Measurements from ENCODE around the gene RSF1.

- TF ChIP-seq CTCF (conservative IDR thresholded peaks at IDR 0.05; ENCODE audit: low read length), result no peak
- no peak for TF ChIP-seq EZH2phosphoT487 (IDR thresholded peaks at IDR 0.05; ENCODE audit: borderline replicate concordance, low read depth, low read length)
These were observed 122.7 kb downstream of the RSF1 start for GRCh38 chr11:77697865-77698264.

Data from OCI-LY7 (cell line).